SJCRH30 (cell line): ENCODE results near the gene ANKRD55. TPM values are rescaled to one million over a fixed set of nuclear protein-coding genes. Genes with fewer than 3 reads are reported as not detected.
"Not testable (repeated sequence)": the region's sequence is repeated elsewhere in the genome, so short reads cannot be mapped to it uniquely, and the experiment has no call there.

Experiments
- DNase-seq, 2 experiments: peaks; one replicate each; pipeline ENCODE4 v3.0.0-alpha.2; 2015 to 2020
- H3K27ac ChIP-seq: fragments of 250-450 bp; sonication (Bioruptor Pico); 2 replicates; pipeline ENCODE4 v1.5.1; 2020; ENCODE audit warnings: mild to moderate bottlenecking, moderate library complexity
- H3K27me3 ChIP-seq: fragments of 250-450 bp; sonication (Bioruptor Pico); 2 replicates; pipeline ENCODE4 v1.5.1; 2020; ENCODE audit warnings: mild to moderate bottlenecking, moderate library complexity
- H3K36me3 ChIP-seq: fragments of 250-450 bp; sonication (Bioruptor Pico); 2 replicates; pipeline ENCODE4 v1.5.1; 2020; ENCODE audit warnings: mild to moderate bottlenecking, moderate library complexity
- H3K4me1 ChIP-seq: fragments of 250-450 bp; sonication (Bioruptor Pico); 2 replicates; pipeline ENCODE4 v1.5.1; 2020; ENCODE audit warnings: mild to moderate bottlenecking, moderate library complexity
- H3K4me3 ChIP-seq: fragments of 250-450 bp; sonication (Bioruptor Pico); 2 replicates; pipeline ENCODE4 v1.5.1; 2020; ENCODE audit warnings: mild to moderate bottlenecking, moderate library complexity
- H3K9me3 ChIP-seq: fragments of 250-450 bp; sonication (Bioruptor Pico); replicated peaks from 2 replicates; pipeline ENCODE4 v1.5.1; 2020; ENCODE audit warnings: mild to moderate bottlenecking, moderate library complexity
- total RNA-seq: library from RNA; depleted of rRNA; stranded (reverse); fragments of >200 nt; shearing (Covaris generic); gene quantifications from 2 replicates; pipeline ENCODE4 v1.2.3, GENCODE V29; 2014

ANKRD55 gene
- total RNA-seq, 1 experiment from 2014 or later = not detected

- DNase-seq = no peak
- H3K4me3 ChIP-seq = no peak overlapping the region
- no peaks in the 10 kb centered on the region for H3K4me1 ChIP-seq
- no peak overlapping the region for H3K27ac ChIP-seq
- no peaks in the 10 kb centered on the region for H3K27me3 ChIP-seq
- no peaks in the 10 kb centered on the region for H3K9me3 ChIP-seq
- no peaks in the 10 kb centered on the region for H3K36me3 ChIP-seq
These were observed 11.5 kb upstream of the ANKRD55 start for GRCh38 chr5:56244627-56245026.

- not testable (repeated sequence) for DNase-seq, H3K27ac ChIP-seq
These were observed 9.1 kb upstream of the ANKRD55 start for GRCh38 chr5:56242271-56242670.

GRCh38 chr5:56232538-56232937 lies 592 bp downstream of the ANKRD55 start:
- Histone ChIP-seq H3K9me3 (no peaks in the 10 kb centered on the region), H3K27ac (no peak overlapping the region), H3K4me3 (no peak overlapping the region), H3K36me3 (no peaks in the 10 kb centered on the region), H3K27me3 (no peaks in the 10 kb centered on the region), H3K4me1 (no peaks in the 10 kb centered on the region)
- no peak for DNase-seq

More at GRCh38 chr5:56242271-56242670, 9.1 kb upstream of the ANKRD55 start:
- not testable (repeated sequence) for H3K4me3 ChIP-seq, H3K4me1 ChIP-seq, H3K9me3 ChIP-seq, H3K27me3 ChIP-seq, H3K36me3 ChIP-seq

- Histone ChIP-seq H3K27me3 (no peaks in the 10 kb centered on the region), H3K9me3 (no peaks in the 10 kb centered on the region), H3K4me3 (no peak overlapping the region), H3K36me3 (no peaks in the 10 kb centered on the region), H3K27ac (no peak overlapping the region), H3K4me1 (no peaks in the 10 kb centered on the region)
- no peak for DNase-seq
These were observed 2.6 kb downstream of the ANKRD55 start for GRCh38 chr5:56230576-56230975.

- Histone ChIP-seq H3K4me1 (no peaks in the 10 kb centered on the region), H3K9me3 (no peaks in the 10 kb centered on the region), H3K27ac (no peak overlapping the region), H3K36me3 (no peaks in the 10 kb centered on the region), H3K27me3 (no peaks in the 10 kb centered on the region), H3K4me3 (no peak overlapping the region)
- no peak for DNase-seq
These were observed 4.0 kb downstream of the ANKRD55 start for GRCh38 chr5:56229111-56229510.

- Histone ChIP-seq H3K27ac (no peak overlapping the region), H3K4me3 (no peak overlapping the region), H3K36me3 (no peaks in the 10 kb centered on the region), H3K9me3 (no peaks in the 10 kb centered on the region), H3K27me3 (no peaks in the 10 kb centered on the region), H3K4me1 (no peaks in the 10 kb centered on the region)
- DNase-seq = no peak
These were observed 4.5 kb downstream of the ANKRD55 start for GRCh38 chr5:56228631-56229030.

- no peak for DNase-seq
- Histone ChIP-seq H3K27ac (no peak overlapping the region), H3K4me3 (no peak overlapping the region), H3K36me3 (no peaks in the 10 kb centered on the region), H3K4me1 (no peaks in the 10 kb centered on the region), H3K27me3 (no peaks in the 10 kb centered on the region), H3K9me3 (no peaks in the 10 kb centered on the region)
These were observed 5.4 kb downstream of the ANKRD55 start for GRCh38 chr5:56227691-56228090.

- not testable (repeated sequence) for DNase-seq, H3K4me3 ChIP-seq, H3K4me1 ChIP-seq, H3K27ac ChIP-seq, H3K36me3 ChIP-seq, H3K9me3 ChIP-seq, H3K27me3 ChIP-seq
These were observed 9.8 kb downstream of the ANKRD55 start for GRCh38 chr5:56223298-56223697.

GRCh38 chr5:56221601-56222000 lies 11.5 kb downstream of the ANKRD55 start:
- not testable (repeated sequence) for H3K36me3 ChIP-seq, H3K4me1 ChIP-seq, H3K27me3 ChIP-seq, H3K9me3 ChIP-seq, DNase-seq, H3K27ac ChIP-seq, H3K4me3 ChIP-seq

GRCh38 chr5:56215019-56215830 lies 17.9 kb downstream of the ANKRD55 start:
- Histone ChIP-seq H3K4me1 (peaks cover 6% of the 10 kb centered on the region; the same call in 1 of the 2 replicates), H3K4me3 (no peak overlapping the region), H3K9me3 (no peaks in the 10 kb centered on the region), H3K27ac (no peak overlapping the region), H3K27me3 (no peaks in the 10 kb centered on the region), H3K36me3 (no peaks in the 10 kb centered on the region)
- DNase-seq = no peak

- H3K27me3 ChIP-seq, H3K9me3 ChIP-seq, H3K27ac ChIP-seq, H3K4me3 ChIP-seq, H3K4me1 ChIP-seq, H3K36me3 ChIP-seq, DNase-seq: not testable (repeated sequence)
These were observed 19.1 kb downstream of the ANKRD55 start for GRCh38 chr5:56213886-56214535.

- no peaks in the 10 kb centered on the region for H3K27me3 ChIP-seq
- no peak overlapping the region for H3K27ac ChIP-seq
- DNase-seq = no peak
- H3K36me3 ChIP-seq = no peaks in the 10 kb centered on the region
- H3K4me3 ChIP-seq = no peak overlapping the region
- no peaks in the 10 kb centered on the region for H3K9me3 ChIP-seq
- peaks cover 6% of the 10 kb centered on the region; the same call in 1 of the 2 replicates for H3K4me1 ChIP-seq
These were observed 20.8 kb downstream of the ANKRD55 start for GRCh38 chr5:56212130-56212879.

GRCh38 chr5:56211298-56211865 lies 21.7 kb downstream of the ANKRD55 start:
- Histone ChIP-seq H3K4me3 (no peak overlapping the region), H3K27ac (no peak overlapping the region), H3K4me1 (peaks cover 6% of the 10 kb centered on the region; the same call in 1 of the 2 replicates), H3K27me3 (no peaks in the 10 kb centered on the region), H3K9me3 (no peaks in the 10 kb centered on the region), H3K36me3 (no peaks in the 10 kb centered on the region)
- DNase-seq = peak; percentile 8 to 19

- H3K9me3 ChIP-seq = no peaks in the 10 kb centered on the region
- H3K36me3 ChIP-seq = no peaks in the 10 kb centered on the region
- DNase-seq = no peak
- H3K4me3 ChIP-seq = no peak overlapping the region
- H3K27me3 ChIP-seq = no peaks in the 10 kb centered on the region
- H3K27ac ChIP-seq = no peak overlapping the region
- H3K4me1 ChIP-seq = peaks cover 6% of the 10 kb centered on the region; the same call in 1 of the 2 replicates
These were observed 24.4 kb downstream of the ANKRD55 start for GRCh38 chr5:56208681-56209080.

GRCh38 chr5:56207537-56207936 lies 25.6 kb downstream of the ANKRD55 start:
- no peak for DNase-seq
- Histone ChIP-seq H3K4me3 (no peak overlapping the region), H3K36me3 (no peaks in the 10 kb centered on the region), H3K9me3 (no peaks in the 10 kb centered on the region), H3K4me1 (peaks cover 6% of the 10 kb centered on the region; the same call in 1 of the 2 replicates), H3K27me3 (no peaks in the 10 kb centered on the region), H3K27ac (no peak overlapping the region)
